ENCODE data around the gene TBX4. TPM values are rescaled to one million over a fixed set of nuclear protein-coding genes. Genes with fewer than 3 reads are reported as not detected.
A peak's percentile ranks its signal among the peaks of the same experiment; 100 is the strongest.
"Not testable (repeated sequence)": the region's sequence is repeated elsewhere in the genome, so short reads cannot be mapped to it uniquely, and the experiment has no call there.

Gene TBX4
- total RNA-seq, 2 donors from 2014 or later = not detected

DNA sequence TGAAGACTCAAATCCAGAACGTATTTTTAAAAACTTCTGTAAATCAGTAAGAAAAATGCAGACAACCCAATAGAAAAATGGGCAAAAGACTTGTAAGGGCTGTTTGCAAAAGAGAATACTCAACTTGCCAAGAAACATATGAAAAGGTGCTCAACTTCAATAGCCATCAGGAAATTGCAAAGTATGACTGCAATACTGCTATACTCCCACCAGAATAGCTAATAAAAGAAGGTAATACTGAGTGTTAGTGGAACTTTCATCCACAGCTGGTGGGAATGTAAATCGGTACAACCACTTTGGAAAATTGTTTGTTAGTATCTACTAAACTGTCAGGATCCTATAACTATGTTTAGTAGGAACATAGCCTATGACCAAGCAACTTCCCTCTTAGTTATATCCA is 48.1 kb downstream of the TBX4 start:
- DNase-seq (no peak), ATAC-seq (no peak)
- intact Hi-C loops (cut with DNase I, micrococcal nuclease) = no loop called here

DNA sequence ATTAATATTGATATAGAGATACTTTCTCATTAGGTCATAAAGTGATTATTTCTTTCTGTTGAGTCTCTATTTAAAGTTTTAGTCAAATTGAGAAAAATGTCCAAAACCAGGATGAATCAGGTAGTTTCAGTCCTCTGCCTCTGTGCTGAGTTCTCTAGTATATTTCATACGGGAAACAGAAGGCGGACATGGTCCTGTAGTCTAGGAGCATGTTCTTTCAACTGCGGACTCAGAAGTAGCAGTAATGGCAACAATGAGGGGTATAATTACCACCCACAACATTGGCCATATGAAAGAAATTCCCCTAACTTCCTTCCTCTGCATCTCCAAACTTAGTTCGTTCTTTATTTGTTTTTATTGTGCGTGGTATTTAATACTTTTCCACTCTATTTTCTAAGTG is 50.1 kb downstream of the TBX4 start:
- ATAC-seq (no peak), DNase-seq (no peak)
- intact Hi-C loops (cut with DNase I, micrococcal nuclease) = no loop called here

DNA sequence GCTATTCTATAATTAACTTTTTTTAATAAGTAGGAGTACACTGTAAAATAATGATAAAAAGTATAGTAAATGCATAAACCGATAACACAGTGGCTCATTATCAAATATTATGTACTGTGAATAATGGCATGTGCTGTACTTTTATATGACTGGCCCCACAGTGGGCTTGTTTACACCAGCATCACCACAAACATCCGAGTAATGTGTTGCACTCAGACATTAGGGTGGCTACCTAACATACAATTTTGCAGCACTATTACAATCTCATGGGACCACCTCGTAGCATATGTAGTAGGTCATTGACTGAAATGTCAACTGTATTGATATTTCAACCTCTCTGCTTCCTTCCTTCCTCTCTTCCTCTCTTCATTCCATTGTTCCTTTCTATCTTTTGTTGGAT is 51.7 kb downstream of the TBX4 start:
- DNase-seq (no peak), ATAC-seq (no peak)
- intact Hi-C loops (cut with DNase I, micrococcal nuclease) = no loop called here

DNA sequence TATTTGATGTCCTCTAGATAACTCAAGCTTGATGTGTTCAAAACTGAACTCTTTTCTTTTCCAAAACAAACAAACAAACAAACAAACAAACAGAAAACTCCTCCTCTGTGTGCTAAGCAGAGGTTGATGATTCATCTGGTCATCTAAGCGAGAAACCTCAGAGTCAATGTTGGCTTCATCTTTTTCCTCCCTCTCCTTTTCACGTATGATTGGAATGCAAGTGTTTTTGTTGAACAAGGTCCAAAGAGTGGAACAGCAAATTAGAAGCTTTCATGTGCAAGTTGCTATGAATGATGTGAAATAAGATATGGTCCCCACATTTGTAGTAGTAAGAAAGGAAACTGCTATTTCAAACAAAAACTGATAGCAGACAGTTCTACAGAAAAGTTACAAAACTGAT is 52.5 kb downstream of the TBX4 start:
- no peak for ATAC-seq

DNA sequence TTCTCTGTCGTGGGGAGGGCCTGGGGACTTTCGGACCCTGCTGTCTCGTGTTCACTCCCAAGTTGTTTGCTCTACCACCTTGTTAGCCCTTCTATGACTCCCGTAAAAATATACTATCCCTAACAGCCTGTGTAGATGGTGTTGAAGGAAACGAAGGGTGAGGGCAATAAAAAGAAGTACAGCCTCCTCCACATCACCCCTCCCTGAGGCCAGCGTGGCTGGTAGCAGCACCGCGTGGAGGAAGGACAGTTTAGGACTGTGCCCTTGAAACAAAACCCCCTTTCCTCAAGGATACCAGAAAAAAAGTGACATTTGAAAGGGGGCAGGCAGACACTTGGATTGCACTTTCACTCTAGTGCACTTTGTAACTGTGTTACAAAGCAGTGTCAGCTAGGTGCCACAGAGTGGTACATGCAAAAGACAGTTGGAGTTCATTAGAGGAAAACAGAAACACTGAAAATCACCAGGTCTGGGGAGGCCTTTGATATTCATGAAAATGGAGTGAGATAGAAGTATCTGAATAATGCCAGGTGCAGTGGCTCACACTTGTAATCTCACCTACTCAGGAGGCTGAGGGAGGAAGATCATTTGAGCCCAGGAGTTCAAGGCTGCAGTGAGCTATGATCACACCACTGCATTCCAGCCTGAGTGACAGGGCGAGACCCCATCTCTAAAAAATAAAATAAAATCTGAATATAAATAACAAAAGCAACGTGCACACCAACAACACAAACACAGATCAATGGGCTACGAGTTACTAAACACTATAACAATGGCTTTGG is 53.8 kb downstream of the TBX4 start:
- ATAC-seq (peak; percentile 100), DNase-seq (peak in 1 of 2 donors; percentile 45)
- intact Hi-C loops (cut with DNase I, micrococcal nuclease) = no loop called here

More for the DNA sequence above, 52.5 kb downstream of the TBX4 start:
- no peak for DNase-seq
- intact Hi-C loops (cut with DNase I, micrococcal nuclease) = no loop called here

DNA sequence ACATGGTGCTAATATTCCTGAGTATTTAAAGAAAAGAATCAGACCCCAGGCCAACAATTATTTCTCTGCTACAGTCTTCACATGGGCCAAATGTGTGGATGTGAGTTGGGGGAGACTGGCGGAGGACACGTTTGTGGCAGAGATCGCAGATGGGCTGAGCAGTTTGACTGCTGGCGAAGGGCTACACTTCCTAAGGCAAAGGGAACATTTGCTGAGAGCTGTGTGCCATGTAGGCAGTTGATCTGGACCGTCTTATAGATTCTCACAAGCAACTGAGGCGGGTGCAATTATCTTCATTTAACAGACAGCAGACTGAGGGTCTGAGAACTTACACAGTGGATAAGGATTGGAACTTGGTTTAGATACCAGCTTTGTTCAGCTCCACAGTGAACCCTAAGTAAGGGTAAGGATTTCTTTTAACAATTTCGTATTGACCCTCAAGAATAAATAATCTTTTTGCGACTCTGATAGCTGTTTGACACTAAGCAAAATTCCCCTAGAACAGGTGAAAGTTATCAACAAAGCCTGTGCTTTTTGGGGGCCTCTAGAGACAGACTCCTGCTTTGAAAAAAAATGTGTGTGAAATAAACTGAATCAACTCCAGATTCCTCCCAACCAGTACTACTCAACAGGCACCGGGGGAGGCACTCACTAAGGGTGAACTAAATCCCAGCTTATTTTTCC is 55.3 kb downstream of the TBX4 start:
- intact Hi-C loops (cut with DNase I, micrococcal nuclease) = no loop called here
- DNase-seq (no peak), ATAC-seq (no peak)

DNA sequence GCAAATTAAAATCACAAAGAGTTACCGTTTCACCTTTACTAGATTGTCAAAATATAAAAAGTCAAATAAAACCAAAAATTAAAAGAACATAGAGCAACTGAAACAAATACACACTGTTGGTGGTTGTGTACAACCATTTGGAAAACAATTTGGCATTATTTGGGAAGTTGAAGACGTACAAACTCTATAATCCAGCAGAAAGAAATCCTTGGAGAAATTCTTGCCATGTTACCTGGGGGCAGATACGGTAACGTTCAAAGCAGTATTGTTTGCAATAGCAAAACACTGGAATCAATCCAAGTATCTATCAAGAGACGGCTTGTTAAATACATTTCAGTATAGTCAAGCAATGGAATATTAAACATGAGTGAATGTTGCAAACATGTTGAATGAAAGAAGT is 56.7 kb downstream of the TBX4 start:
- intact Hi-C loops (cut with DNase I, micrococcal nuclease) = no loop called here
- no peak for DNase-seq
- no peak for ATAC-seq

DNA sequence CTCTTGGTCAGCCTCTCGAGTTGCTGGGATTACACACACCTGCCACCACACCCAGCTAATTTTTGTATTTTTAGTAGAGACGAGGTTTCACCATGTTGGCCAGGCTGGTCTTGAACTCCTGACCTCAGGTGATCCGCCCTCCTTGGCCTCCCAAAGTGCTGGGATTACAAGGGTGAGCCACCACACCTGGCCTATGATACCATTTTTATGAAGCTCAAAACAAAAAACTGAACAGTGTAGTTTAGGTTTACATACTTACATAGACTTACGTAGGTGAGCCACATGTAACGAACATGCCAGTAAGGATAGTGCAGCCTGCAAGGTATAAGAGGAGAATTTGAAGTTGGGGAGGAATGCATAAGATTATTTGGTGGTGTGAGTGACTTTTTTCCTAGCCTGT is 57.2 kb downstream of the TBX4 start:
- DNase-seq; intact Hi-C loops (cut with DNase I, micrococcal nuclease); ATAC-seq: not testable (repeated sequence)

DNA sequence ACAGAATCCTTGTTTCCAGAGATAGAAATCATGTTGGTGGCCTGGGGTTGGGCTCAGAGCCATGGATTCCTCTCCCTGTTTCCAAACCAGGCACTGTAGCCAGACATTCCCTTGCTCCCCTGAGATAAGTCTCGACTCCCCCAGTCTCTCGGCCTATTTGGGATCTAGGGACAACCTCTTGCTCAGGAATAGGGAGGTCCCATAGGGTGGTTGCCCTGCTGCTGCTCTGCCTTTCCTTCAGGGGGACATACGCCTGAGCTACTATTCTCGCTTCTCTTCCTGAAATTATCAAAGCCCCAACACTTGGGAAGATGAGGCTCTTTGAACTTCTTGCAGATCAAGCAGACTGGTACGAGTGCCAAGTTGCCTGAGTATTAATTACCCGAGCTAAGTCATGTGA is 58.0 kb downstream of the TBX4 start:
- ATAC-seq (no peak), DNase-seq (no peak)
- intact Hi-C loops (cut with DNase I, micrococcal nuclease) = no loop called here

DNA sequence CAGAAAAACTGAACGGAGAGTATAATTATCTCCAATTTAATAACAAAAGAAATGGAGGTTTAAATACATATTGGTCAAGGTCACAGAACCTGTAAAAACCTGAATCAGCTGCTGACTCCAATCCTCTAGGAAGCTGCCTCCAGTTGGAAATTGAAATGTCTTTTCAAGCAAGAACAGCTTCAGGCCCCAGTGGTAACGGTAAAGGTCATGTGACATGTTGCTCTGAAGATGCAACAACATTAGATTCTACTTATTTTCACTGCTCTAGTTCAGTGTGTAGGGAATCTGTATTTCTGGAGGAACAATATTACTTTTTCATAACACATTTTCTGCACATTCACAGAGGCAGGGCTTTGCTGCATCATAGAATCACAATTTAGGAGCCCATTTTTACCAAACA is 58.8 kb downstream of the TBX4 start:
- no peak for DNase-seq
- intact Hi-C loops (cut with DNase I, micrococcal nuclease) = no loop called here
- no peak for ATAC-seq

DNA sequence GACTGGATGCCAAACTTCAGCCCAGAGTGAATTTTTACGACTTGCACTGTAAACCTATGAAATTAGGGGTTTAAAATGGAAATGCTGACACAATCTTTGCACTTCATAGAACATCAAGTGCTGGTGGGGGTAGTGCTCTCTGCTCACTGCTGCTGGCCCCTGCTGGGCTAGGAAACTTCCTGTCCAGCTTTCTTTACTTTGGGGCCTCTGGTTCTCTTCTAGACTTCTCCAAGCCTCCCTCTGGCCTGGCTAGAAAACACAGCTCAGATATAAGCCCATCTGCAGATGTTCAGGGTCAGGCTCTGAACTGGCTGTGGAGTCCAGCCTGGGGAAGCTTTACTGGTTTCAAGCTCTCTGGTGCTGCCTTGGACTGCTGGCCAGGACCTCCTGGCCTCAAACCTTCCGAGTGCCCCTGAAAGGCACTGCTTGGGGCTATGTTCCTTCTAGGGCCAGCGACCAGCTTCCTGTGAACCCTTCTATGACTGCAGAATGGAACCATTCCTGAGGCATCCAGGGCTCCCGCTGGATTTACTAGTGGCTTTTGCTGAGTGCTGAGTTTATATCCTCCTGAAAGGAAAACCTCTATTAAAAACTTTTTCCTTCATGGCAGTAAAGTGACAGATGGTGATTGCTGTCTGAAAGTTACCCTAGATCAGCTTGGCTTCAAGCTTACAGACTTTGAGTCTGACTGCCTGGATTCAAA is 59.4 kb downstream of the TBX4 start:
- peak; percentile 39 for ATAC-seq
- intact Hi-C loops (cut with DNase I, micrococcal nuclease) = no loop called here
- no peak for DNase-seq

DNA sequence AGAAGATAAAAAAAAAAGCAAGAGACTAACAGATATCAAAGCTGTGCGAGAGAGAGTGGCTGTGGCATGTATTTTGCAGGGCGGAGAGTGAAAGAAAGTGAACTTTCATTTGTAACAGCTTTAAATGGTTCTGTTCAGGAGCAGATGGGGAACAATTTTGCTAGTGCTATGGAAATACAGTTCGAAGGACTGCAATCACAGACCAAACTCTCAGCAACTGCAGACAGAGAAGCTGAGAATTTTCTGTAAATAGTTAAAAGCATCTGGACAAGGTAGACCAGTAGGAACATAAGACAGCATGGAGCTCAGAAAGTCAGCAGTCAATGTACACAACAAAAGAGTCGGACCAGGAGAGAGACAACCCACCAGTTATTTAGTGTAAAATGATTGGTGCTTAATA is 62.3 kb downstream of the TBX4 start:
- no peak for DNase-seq
- intact Hi-C loops (cut with DNase I, micrococcal nuclease) = no loop called here
- no peak for ATAC-seq

DNA sequence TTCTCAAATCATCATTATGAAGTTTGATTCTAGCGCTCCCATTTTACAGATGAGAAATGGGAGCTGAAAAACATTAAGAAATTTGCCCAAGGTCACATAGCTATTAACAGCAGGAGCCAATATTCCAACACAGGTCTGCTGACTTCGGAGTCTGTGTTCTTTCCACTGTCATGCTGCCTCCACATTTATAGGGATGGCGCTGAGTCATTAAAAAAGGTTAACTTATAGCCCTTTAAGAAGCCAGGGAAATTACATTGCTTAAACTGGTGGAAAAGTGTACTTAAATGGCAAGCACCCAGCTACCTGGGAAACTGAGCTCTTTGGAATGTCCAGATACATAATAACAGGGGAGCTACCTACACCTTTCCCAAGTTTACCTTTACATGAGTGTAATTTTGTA is 65.0 kb downstream of the TBX4 start:
- intact Hi-C loops (cut with DNase I, micrococcal nuclease) = no loop called here
- DNase-seq = no peak
- ATAC-seq = no peak

DNA sequence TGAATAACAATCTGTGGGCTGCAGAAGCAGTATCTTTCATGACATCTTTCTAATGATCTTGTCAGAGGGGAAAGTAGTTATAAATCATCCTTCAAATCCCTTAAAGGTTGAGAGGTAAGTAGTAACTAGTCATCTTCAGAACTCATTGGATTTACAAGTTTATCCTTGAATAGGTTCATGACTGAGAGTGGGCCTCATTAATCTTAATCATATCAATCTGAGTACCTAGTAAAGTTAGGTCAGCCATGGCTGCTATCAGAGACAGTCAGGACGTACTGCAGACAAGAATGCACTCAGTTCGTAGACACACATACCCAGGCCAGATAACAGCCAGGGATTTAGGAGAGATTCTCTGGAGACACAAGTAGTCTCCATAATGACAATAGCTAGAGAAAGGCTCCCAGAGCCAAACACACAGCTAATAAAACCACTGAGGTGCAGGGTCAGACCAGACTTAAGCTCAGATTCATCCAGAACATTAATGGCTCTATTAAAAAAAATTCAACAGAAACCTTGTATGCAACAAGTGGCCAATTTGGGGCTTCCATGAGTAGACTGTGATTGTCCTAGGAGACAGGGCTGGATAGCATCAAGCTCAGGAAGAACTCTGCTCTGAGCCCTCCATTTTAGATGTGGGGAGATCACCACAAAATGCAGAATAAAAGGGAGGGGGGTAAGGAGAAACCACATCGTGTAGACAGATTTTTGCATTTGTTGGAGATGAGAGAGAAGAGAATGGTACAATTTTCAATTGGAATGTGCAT is 65.8 kb downstream of the TBX4 start:
- intact Hi-C loops (cut with DNase I, micrococcal nuclease) = no loop called here
- no peak for DNase-seq
- no peak for ATAC-seq

DNA sequence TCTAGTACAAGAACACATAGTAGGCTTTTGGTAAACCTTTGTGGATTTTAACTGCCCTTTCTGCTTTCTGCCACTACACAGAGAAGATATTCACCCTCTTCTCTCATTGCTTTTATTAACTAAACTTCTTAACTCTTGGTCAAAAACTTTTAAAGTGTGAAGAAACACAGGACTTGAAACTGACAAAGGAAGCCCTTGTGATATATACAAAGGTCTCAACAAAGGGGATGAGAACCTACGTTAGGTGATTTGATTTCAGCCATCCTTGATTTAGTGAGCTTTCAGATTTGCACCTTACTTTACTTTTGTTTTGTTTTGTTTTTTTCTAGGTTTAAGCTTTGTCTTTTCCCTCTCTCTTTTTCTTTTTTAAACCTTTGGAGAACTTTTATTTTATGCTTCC is 66.9 kb downstream of the TBX4 start:
- no peak for DNase-seq
- no peak for ATAC-seq

DNA sequence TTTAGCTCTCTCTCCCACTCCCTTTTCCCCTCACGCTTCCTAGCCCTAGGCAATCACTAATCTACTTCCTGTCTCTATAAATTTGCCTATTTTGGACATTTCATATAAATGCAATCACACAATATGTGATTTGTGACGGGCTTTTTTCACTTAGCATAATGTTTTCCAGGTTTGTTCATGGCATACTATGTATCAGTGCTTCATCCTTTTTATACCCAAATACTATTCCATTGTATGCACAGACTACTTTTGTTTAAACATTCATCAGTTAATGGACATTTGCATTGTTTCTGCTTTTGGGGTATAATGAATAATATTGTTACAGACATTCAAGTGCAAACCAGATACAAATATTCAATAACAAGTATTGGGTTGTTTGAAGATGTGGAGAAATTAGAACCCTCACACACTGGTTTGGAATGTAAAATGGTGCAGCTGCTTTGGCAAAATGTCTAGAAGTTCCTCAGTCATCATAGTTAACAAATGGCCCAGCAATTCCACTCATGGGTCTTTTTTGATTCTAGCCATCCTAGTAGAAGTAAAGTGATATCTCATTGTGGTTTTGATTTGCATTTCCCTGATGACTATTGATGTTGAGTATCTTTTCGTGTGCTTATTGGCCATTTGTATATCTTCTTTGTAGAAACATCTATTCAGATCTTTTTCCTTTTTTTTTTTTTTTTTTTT is 67.7 kb downstream of the TBX4 start:
- ATAC-seq (no peak), DNase-seq (no peak)
- intact Hi-C loops (cut with DNase I, micrococcal nuclease) = no loop called here

More for the DNA sequence above, 66.9 kb downstream of the TBX4 start:
- intact Hi-C loops (cut with DNase I, micrococcal nuclease) = no loop called here

DNA sequence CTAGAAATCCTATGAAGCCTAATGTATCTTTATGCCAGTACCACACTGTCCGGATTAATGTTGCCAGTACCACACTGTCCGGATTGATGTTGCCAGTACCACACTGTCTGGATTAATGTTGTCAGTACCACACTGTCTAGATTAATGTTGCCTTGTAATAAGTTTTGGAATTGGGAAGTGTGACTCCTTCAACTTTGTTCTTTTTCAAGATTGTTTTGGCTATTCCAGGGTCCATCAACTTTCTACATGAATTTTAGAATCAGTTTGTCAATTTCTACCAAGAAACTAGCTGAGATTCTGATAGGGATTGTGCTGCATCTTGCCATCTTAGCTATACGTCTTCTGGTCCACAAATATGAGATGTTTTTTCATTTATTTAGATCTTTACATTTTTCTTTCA is 68.7 kb downstream of the TBX4 start:
- intact Hi-C loops (cut with DNase I, micrococcal nuclease) = no loop called here
- no peak for DNase-seq
- no peak for ATAC-seq

DNA sequence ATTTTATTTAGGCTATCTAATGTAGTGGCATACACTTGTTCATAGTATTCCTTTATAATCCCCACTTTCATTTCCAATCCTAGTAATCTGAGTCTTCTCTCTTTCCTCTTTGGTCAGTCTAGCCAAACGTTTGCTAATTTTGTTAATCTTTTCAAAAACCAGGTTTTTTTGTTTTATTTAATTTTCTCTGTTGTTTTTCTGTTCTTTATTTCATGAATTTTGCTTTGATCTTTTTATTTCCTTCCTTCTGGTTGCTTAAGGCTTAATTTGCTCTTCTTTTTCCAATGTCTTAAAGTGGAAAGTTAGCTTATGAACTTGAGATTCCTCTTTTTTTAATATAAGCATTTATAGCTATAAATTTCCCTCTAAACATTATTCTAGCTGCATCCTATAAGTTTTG is 69.9 kb downstream of the TBX4 start:
- DNase-seq (no peak), ATAC-seq (no peak)
- intact Hi-C loops (cut with DNase I, micrococcal nuclease) = no loop called here

DNA sequence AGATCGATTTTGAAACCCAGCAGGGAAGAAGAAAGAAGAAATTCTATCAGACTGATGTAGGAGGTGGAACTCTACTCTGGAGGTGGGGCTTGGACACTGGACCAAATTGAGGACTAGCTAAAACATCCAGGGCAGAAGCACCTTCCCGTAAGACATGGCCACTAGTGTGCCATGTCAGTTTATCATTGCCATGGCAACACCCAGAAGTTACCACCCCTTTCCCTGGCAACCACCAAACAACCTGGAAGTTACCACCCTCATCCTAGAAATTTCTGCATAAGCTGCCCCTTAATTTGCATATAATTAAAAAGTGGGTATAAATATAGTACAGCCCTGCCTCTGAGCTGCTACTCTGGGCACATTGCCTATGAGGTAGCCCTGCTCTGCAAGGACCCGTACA is 72.1 kb downstream of the TBX4 start:
- no peak for ATAC-seq
- DNase-seq = no peak
- intact Hi-C loops (cut with DNase I, micrococcal nuclease) = no loop called here

All from left colon (tissue), 2 donors.